ENCODE results near the gene LMTK3.

LMTK3 gene

GRCh38 chr19:48450863-48451262 lies 60.8 kb downstream of the LMTK3 start:
- no peaks in the 10 kb centered on the region for H3K27me3 ChIP-seq
- no peaks in the 10 kb centered on the region for H3K9me3 ChIP-seq
- peaks cover 33% of the 10 kb centered on the region for H3K36me3 ChIP-seq
- TF ChIP-seq CTCF (IDR thresholded peaks at IDR 0.05), result no peak
- peaks cover 6 to 8% of the 10 kb centered on the region in 2 experiments for H3K4me1 ChIP-seq (ENCODE audit: control insufficient read depth in 1 of 2, insufficient read depth in 1 of 2, low read depth in 1 of 2, low read length in 1 of 2)
- H3K27ac ChIP-seq, result no peak overlapping the region
- H3K4me3 ChIP-seq (ENCODE audit: low read depth in 1 of 2, low read length in 1 of 2), result no peak overlapping the region

DNA sequence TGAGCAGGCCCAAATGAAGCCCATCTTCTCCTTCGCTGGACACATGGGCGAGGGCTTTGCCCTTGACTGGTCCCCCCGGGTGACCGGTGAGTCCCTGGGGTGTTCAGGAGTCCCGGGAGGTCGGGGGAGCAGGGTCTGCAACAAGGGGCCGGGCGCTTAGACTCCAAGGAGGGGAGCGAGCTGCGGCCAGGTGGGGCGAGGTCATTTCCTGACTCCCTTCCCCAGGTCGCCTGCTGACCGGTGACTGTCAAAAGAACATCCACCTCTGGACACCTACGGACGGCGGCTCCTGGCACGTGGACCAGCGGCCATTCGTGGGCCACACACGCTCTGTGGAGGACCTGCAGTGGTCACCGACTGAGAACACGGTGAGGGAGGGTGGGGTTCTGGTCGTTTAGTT lies 61.2 kb downstream of the LMTK3 start:
- Histone ChIP-seq H3K36me3 (peaks cover 33% of the 10 kb centered on the region), H3K9me3 (no peaks in the 10 kb centered on the region), H3K4me3 (ENCODE audit: low read depth in 1 of 2, low read length in 1 of 2) (no peak overlapping the region), H3K27ac (no peak overlapping the region), H3K4me1 (ENCODE audit: control insufficient read depth in 1 of 2, insufficient read depth in 1 of 2, low read depth in 1 of 2, low read length in 1 of 2) (peaks cover 8 to 11% of the 10 kb centered on the region in 2 experiments), H3K27me3 (peaks cover under 1% of the 10 kb centered on the region)
- TF ChIP-seq CTCF (IDR thresholded peaks at IDR 0.05), result no peak

- Histone ChIP-seq H3K9me3 (no peaks in the 10 kb centered on the region), H3K36me3 (peaks cover 30% of the 10 kb centered on the region), H3K27me3 (peaks cover 19% of the 10 kb centered on the region), H3K4me3 (ENCODE audit: low read depth in 1 of 2, low read length in 1 of 2) (no peak overlapping the region), H3K4me1 (ENCODE audit: control insufficient read depth in 1 of 2, insufficient read depth in 1 of 2, low read depth in 1 of 2, low read length in 1 of 2) (peaks cover 25 to 27% of the 10 kb centered on the region in 2 experiments), H3K27ac (no peak overlapping the region)
- no peak for TF ChIP-seq CTCF (IDR thresholded peaks at IDR 0.05)
Measured at GRCh38 chr19:48448563-48448962, 63.1 kb downstream of the LMTK3 start.

DNA sequence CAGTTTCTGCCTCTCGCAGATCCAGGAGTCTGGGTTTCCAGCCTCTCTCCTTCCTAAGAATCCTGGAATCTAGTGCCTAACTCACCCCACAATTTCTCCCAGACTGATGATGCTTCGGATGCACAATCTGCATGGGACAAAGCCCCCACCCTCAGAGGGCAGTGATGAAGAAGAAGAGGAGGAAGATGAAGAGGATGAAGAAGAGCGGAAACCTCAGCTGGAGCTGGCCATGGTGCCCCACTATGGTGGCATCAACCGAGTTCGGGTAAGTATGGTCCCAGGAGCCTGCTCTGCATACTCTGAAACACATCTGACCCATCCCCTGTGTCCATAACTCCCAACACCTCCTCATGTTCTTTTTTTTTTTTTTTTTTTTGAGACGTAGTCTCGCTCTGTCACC lies 65.1 kb downstream of the LMTK3 start:
- no peaks in the 10 kb centered on the region for H3K9me3 ChIP-seq
- peaks cover 38% of the 10 kb centered on the region for H3K27me3 ChIP-seq
- peaks cover 16% of the 10 kb centered on the region for H3K36me3 ChIP-seq
- H3K4me1 ChIP-seq (ENCODE audit: control insufficient read depth in 1 of 2, insufficient read depth in 1 of 2, low read depth in 1 of 2, low read length in 1 of 2), result peaks cover 25 to 27% of the 10 kb centered on the region in 2 experiments
- no peak overlapping the region for H3K27ac ChIP-seq
- peak overlapping the region; percentile 85 to 86 for H3K4me3 ChIP-seq (ENCODE audit: low read depth in 1 of 2, low read length in 1 of 2)
- no peak for TF ChIP-seq CTCF (IDR thresholded peaks at IDR 0.05)

- peak within 1 kb of the TSS; percentile 89 for H3K27ac ChIP-seq
- H3K9me3 ChIP-seq, result no peaks in the 10 kb centered on the region
- H3K4me1 ChIP-seq (ENCODE audit: control insufficient read depth in 1 of 2, insufficient read depth in 1 of 2, low read depth in 1 of 2, low read length in 1 of 2), result peaks cover 25 to 27% of the 10 kb centered on the region in 2 experiments
- peak within 1 kb of the TSS; percentile 85 to 86 for H3K4me3 ChIP-seq (ENCODE audit: low read depth in 1 of 2, low read length in 1 of 2)
- peak; percentile 50 for TF ChIP-seq CTCF (IDR thresholded peaks at IDR 0.05)
- H3K27me3 ChIP-seq, result peaks cover 45% of the 10 kb centered on the region
- peaks cover 9% of the 10 kb centered on the region for H3K36me3 ChIP-seq
Measured at GRCh38 chr19:48445606-48446481, 65.8 kb downstream of the LMTK3 start, which contains the start of gene GRWD1. TSS of gene GRWD1 (plus strand) at chr19:48445983. CDS start at chr19:48446006, 23 bp downstream.

Data from neutrophil (primary cell).